CD14-positive monocyte (primary cell): ENCODE results near the gene HAO1. TPM values are rescaled to one million over a fixed set of nuclear protein-coding genes. Genes with fewer than 3 reads are reported as not detected.
A peak's percentile ranks its signal among the peaks of the same experiment; 100 is the strongest.

ENCODE experiments used
- DNase-seq, 3 donors: peaks; one replicate each; pipeline ENCODE4 v3.0.0-alpha.2; 2011 to 2022
- H2AFZ ChIP-seq: 2 replicates; pipeline ENCODE4 v1.6.0; 2012; ENCODE audit warnings: mild to moderate bottlenecking, low read depth, low read length, inconsistent platforms; ENCODE audit not compliant: insufficient read depth, poor library complexity, severe bottlenecking
- H3K27ac ChIP-seq, 2 donors: 1 replicate in 1 of 2; 2 replicates in 1 of 2; pipeline ENCODE4 v1.5.1; 2012 to 2013; ENCODE audit warnings: low read length in 2 of 2, control low read depth in 1 of 2, inconsistent platforms in 1 of 2, low read depth in 1 of 2, mild to moderate bottlenecking in 1 of 2
- H3K27me3 ChIP-seq, 2 donors: one replicate each; pipeline versions ENCODE4 v1.6.0 to v1.6.1; 2011 to 2013; ENCODE audit warnings: low read length in 2 of 2; ENCODE audit not compliant: control insufficient read depth in 2 of 2, insufficient read depth in 2 of 2
- H3K36me3 ChIP-seq, 2 donors: replicated peaks in 1 of 2; 1 replicate in 1 of 2; 2 replicates in 1 of 2; pipeline versions ENCODE4 v1.5.1 to v1.6.1; 2012 to 2013; ENCODE audit warnings: low read length in 2 of 2, control low read depth in 1 of 2, inconsistent platforms in 1 of 2, mild to moderate bottlenecking in 1 of 2; ENCODE audit not compliant: insufficient read depth in 2 of 2, control insufficient read depth in 1 of 2
- H3K4me1 ChIP-seq, 2 donors: 1 replicate in 1 of 2; 2 replicates in 1 of 2; pipeline versions ENCODE4 v1.5.1 to v1.6.1; 2012 to 2013; ENCODE audit warnings: low read length in 2 of 2, control low read depth in 1 of 2, inconsistent platforms in 1 of 2, mild to moderate bottlenecking in 1 of 2, moderate library complexity in 1 of 2; ENCODE audit not compliant: insufficient read depth in 2 of 2, control insufficient read depth in 1 of 2
- H3K4me2 ChIP-seq: replicated peaks from 2 replicates; pipeline ENCODE3; 2012; ENCODE audit warnings: low read length, moderate library complexity, mild to moderate bottlenecking; ENCODE audit not compliant: poor library complexity, severe bottlenecking; ENCODE audit errors: extremely low read depth
- H3K4me3 ChIP-seq, 3 experiments: fragments of 200-600 bp in 1 of 3; sonication (generic) in 1 of 3; replicated peaks in 1 of 3; 1 replicate in 2 of 3; 2 replicates in 1 of 3; pipeline ENCODE4 v1.5.1; 2011 to 2013; ENCODE audit warnings: low read length in 3 of 3, mild to moderate bottlenecking in 3 of 3, control low read depth in 2 of 3, low read depth in 2 of 3, inconsistent platforms in 1 of 3, moderate library complexity in 1 of 3
- H3K79me2 ChIP-seq: 2 replicates; pipeline ENCODE4 v1.6.0; 2012; ENCODE audit warnings: mild to moderate bottlenecking, control low read depth, inconsistent platforms, low read length, moderate library complexity; ENCODE audit not compliant: insufficient read depth
- H3K9ac ChIP-seq: 2 replicates; pipeline ENCODE4 v1.6.0; 2017; ENCODE audit warnings: low read length, mild to moderate bottlenecking; ENCODE audit not compliant: insufficient read depth, poor library complexity, severe bottlenecking
- H3K9me3 ChIP-seq, 2 donors: replicated peaks in 1 of 2; 1 replicate in 1 of 2; 2 replicates in 1 of 2; pipeline versions ENCODE4 v1.5.1 to v1.6.1; 2012 to 2013; ENCODE audit warnings: low read length in 2 of 2, control low read depth in 1 of 2; ENCODE audit not compliant: control insufficient read depth in 1 of 2, insufficient read depth in 1 of 2
- H4K20me1 ChIP-seq: 2 replicates; pipeline ENCODE4 v1.6.0; 2012; ENCODE audit warnings: mild to moderate bottlenecking, low read length, control low read depth, moderate library complexity; ENCODE audit not compliant: insufficient read depth
- H3K27ac Mint-ChIP-seq, 7 donors: one replicate each; pipeline ENCODE4 v1.8.0; 2020; ENCODE audit warnings: mild to moderate bottlenecking in 7 of 7, mixed read lengths in 7 of 7, moderate library complexity in 6 of 7, inconsistent platforms in 2 of 7
- H3K27me3 Mint-ChIP-seq, 3 donors: one replicate each; pipeline ENCODE4 v1.8.0; 2021 to 2022; ENCODE audit warnings: low read depth in 3 of 3, mild to moderate bottlenecking in 3 of 3, mixed read lengths in 3 of 3, moderate library complexity in 3 of 3, inconsistent platforms in 1 of 3
- H3K36me3 Mint-ChIP-seq, 2 donors: one replicate each; pipeline ENCODE4 v1.8.0; 2020; ENCODE audit warnings: mixed read lengths in 2 of 2, inconsistent platforms in 1 of 2, mild to moderate bottlenecking in 1 of 2
- H3K4me1 Mint-ChIP-seq: one replicate; pipeline ENCODE4 v1.8.0; 2020; ENCODE audit warnings: mild to moderate bottlenecking, mixed read lengths
- H3K4me3 Mint-ChIP-seq, 2 donors: one replicate each; pipeline ENCODE4 v1.8.0; 2020; ENCODE audit warnings: mild to moderate bottlenecking in 2 of 2, mixed read lengths in 2 of 2, moderate library complexity in 1 of 2
- H3K9me3 Mint-ChIP-seq, 7 donors: one replicate each; pipeline ENCODE4 v1.8.0; 2020 to 2022; ENCODE audit warnings: mixed read lengths in 7 of 7, mild to moderate bottlenecking in 6 of 7, moderate library complexity in 6 of 7, inconsistent platforms in 2 of 7
- CTCF ChIP-seq: fragments of 200-600 bp; IDR thresholded peaks from one replicate; pipeline ENCODE4 v1.8.0; 2022; ENCODE audit warnings: antibody characterized with exemption, mild to moderate bottlenecking
- WGBS: methylation state at CpG from one replicate; pipeline ENCODE4 v1.1.5; 2013; ENCODE audit warnings: missing lambda C conversion rate; ENCODE audit not compliant: insufficient coverage; 5-methylcytosine and 5-hydroxymethylcytosine counted together
- intact Hi-C, 2 donors: fragments of 100-400 bp; cut with micrococcal nuclease; formaldehyde crosslinking; loops; one replicate each; pipeline versions ENCODE4 v1.15.0 to v1.15.1; 2023
- polyA plus RNA-seq, 3 donors: library from polyadenylated mRNA; depleted of rRNA in 1 of 3; unstranded in 2 of 3; stranded (reverse) in 1 of 3; fragments of 300-500 nt in 2 of 3; fragments of >200 nt in 1 of 3; fragmentation: Illumina TruSeq in 2 of 3; gene quantifications; 1 replicate in 2 of 3; 2 replicates in 1 of 3; pipeline ENCODE4 v1.2.3, GENCODE V29; 2012 to 2021

HAO1 gene
- polyA plus RNA-seq, 3 donors = not detected

- Mint-ChIP-seq H3K4me3 (no peak overlapping the region), H3K27ac (no peak overlapping the region), H3K9me3 (no peaks in the 10 kb centered on the region), H3K4me1 (peaks cover 25% of the 10 kb centered on the region), H3K27me3 (peaks cover 3% of the 10 kb centered on the region in 3 donors), H3K36me3 (no peaks in the 10 kb centered on the region)
- WGBS = no CpG with 5 or more reads among the region's 1 CpG
- no peak for DNase-seq
- H3K27ac ChIP-seq = no peak overlapping the region
- no peak overlapping the region for H3K9ac ChIP-seq
- H3K79me2 ChIP-seq = no peaks in the 10 kb centered on the region
- intact Hi-C loops = no loop called here
- no peak overlapping the region for H3K4me3 ChIP-seq
- H3K36me3 ChIP-seq = no peaks in the 10 kb centered on the region
- no peaks in the 10 kb centered on the region for H4K20me1 ChIP-seq
- no peak overlapping the region for H2AFZ ChIP-seq
- H3K4me1 ChIP-seq = peaks cover 13 to 15% of the 10 kb centered on the region in 2 donors
- no peaks in the 10 kb centered on the region for H3K9me3 ChIP-seq
- H3K4me2 ChIP-seq = no peak overlapping the region
- peaks cover 0 to 2% of the 10 kb centered on the region in 2 donors for H3K27me3 ChIP-seq
- TF ChIP-seq CTCF = no peak
Observed at GRCh38 chr20:7933346-7933745, 6.9 kb downstream of the HAO1 start.

- Mint-ChIP-seq H3K4me1 (peaks cover 20% of the 10 kb centered on the region), H3K9me3 (no peaks in the 10 kb centered on the region), H3K4me3 (no peak overlapping the region), H3K27me3 (peaks cover 3 to 7% (median 3%) of the 10 kb centered on the region in 3 donors), H3K36me3 (no peaks in the 10 kb centered on the region), H3K27ac (peak overlapping the region in 1 of 7 donors; percentile 56)
- Histone ChIP-seq H2AFZ (no peak overlapping the region), H3K36me3 (no peaks in the 10 kb centered on the region), H3K27me3 (peaks cover 0 to 2% of the 10 kb centered on the region in 2 donors), H4K20me1 (no peaks in the 10 kb centered on the region), H3K4me2 (no peak overlapping the region), H3K27ac (no peak overlapping the region), H3K4me1 (peaks cover 9% of the 10 kb centered on the region in 2 donors), H3K79me2 (no peaks in the 10 kb centered on the region), H3K9ac (no peak overlapping the region), H3K4me3 (no peak overlapping the region), H3K9me3 (no peaks in the 10 kb centered on the region)
- intact Hi-C loops = no loop called here
- peak; percentile 16 to 50 (median 29) for DNase-seq
- TF ChIP-seq CTCF = no peak
Observed at GRCh38 chr20:7930343-7930742, 9.9 kb downstream of the HAO1 start.
